Midbrain (tissue), 1 donor: ENCODE results near the gene AMELX.

Source experiments
- DNase-seq: peaks from one replicate; lab custom pipeline; 2025; lab: John Stamatoyannopoulos, UW

AMELX gene

DNA sequence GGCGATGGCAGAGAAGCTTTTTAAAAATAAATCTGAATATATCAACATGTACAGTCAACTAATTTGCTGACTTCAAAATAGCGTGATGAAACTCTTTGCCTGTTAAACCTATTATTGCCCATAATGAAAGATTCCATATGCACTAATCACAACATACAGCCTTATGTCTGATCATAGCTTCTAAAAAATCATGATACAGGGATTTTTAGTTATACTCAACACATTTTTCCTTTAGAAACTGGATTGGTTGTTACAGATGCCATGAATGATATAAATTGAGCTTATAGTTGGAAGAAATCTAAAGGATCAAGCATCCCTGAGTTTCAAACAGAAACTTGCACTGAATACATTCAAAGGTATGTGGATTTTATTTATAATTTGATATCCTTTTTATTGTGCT, at the start of gene AMELX:
Gene AMELX (plus strand): TSS at position 301 of the 400 bp plus-strand sequence. CDS start 1,376 bp downstream, outside the sequence.
- DNase-seq = no peak

DNA sequence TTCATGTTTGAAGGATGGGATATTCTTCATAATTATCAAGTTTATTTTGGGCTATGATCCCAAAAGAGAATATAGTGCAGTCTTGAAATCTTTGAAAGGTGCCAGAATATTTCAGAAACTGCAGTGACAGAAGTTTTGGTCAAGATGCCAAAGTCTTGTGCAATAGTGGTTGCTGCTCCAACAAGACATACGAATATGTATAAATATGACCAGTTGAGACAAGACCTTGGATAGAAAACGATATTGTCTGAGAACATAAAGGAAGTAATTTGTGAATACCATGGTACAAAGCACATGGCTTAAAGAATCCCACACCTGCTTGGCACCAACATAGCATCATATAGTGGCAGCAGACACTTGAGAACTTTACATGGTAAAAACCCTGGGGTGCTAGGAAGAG, 48.6 kb upstream of the AMELX start:
- DNase-seq = no peak

DNA sequence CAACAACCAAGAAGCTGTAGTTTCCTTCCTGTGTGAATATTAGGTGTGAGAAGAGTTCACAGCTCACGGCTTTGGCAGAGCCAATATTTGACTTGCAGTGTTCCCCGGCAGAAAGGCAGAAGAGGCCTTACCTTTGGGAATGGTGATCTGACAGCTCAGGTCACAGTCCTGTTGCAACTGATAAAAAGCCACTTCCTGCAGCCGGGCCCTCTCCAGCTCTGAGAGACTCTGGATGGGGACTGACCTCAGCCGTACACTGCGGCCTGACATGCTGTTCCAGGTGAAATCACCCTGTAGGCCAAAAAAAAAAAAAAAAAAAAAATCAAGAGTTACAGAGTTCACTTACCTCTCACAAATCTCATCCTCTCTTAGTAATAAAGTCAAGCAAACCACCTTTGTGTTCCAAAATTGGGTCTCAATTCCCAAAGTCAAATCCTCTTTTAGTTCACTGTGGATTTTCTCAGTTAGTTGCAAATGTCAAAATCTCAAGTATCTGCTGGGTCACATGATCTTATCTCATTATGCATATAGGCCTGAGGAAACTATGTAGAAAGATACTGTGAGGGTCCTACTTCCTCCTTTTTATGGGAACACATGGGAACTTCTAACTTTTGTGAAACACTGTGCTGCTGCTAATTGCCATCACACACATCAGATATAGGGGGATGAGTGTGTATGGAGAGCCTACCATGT, 38.6 kb upstream of the AMELX start:
- DNase-seq = no peak

DNA sequence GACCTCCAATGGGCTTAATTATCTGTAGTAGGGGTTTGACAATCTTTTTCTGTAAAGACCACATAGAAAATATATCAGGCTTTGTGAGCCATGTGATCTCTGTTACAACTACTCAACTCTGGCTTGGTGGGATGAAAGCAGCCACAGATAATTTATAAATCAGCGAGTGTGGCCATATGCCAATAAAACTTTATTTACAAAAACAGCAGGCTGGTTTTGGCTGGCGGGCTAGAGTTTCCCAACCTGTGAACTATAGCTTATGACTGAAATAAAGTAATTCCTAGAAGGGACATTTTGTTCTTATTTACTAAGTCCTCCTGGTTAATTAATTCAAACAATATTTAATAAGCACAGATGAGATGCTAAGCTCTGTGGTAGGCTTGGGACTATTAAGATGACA, 35.9 kb upstream of the AMELX start:
- no peak for DNase-seq

DNA sequence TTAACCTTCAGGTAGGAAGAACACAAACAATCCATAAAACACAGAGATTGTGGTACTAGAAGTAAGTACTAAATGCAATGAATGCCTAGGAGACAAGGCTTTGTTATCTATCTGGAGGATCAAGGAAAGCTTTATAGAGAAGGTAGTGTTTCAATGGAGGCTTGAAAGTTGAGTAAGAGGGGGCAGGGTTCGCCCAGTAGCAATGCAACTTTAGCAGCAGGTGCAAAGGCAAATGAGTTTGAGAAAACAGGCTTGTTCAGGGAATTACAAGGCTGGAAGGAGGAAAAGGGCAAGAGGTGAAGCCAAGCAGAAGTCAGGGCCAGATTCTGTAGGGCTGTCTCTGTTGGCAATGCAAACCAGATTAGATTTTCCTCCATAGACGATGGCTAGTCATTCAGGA, 35.5 kb upstream of the AMELX start:
- no peak for DNase-seq

DNA sequence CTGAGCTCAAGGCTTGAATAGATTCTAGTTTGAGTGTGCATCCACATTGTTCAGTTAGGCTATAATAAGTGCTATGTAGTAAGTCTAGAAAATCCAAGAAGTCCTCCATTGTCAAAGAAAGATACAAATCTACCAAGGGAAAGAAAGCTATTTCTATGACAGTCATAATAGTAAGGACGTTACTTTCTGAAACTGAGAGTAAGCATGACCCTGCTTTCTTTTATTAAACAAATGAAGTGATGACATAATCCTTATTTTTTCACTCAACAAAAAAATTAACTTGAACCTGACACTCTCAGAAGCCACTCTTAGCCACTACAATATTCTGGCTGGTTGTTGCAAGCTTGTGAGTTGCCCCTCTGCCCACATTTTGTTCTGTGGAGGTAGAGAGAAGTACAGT, 33.8 kb upstream of the AMELX start:
- no peak for DNase-seq

DNA sequence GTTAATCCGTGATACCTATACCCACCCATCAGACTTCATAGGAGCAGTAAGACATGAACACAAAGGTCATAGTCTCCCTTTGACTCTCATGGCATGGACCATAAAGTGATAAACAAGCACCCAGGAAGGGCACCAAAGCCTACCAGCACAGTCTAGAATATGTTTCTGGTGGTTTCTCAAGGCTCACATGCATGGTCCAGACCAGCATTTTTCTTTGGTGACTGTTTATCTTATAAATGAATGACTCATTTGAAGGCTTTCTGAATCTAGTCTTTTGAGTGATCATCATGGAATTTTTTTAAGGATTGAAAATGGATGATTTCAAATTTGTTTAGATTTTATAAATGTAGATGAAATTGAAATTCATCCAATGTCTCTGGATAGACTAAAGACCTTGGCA, 32.0 kb upstream of the AMELX start:
- DNase-seq = no peak

DNA sequence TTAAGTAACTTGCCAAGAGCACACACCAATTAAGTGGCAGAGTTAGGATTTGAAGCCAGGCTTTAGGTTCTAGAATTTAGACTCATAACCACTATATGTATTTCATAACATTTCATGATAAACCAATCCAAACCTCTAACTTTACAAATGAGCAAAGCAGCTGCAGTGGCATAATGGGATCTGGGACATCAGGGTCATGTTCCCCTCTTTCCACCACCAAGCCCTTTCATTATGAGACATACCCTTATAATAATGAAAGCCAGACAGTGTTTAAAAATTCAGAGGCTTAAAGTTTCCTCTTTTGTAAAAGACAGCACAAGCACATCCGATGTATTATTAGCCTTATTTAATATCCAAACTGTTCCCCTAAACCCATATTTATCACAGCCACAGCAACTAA, 28.3 kb upstream of the AMELX start:
- no peak for DNase-seq

DNA sequence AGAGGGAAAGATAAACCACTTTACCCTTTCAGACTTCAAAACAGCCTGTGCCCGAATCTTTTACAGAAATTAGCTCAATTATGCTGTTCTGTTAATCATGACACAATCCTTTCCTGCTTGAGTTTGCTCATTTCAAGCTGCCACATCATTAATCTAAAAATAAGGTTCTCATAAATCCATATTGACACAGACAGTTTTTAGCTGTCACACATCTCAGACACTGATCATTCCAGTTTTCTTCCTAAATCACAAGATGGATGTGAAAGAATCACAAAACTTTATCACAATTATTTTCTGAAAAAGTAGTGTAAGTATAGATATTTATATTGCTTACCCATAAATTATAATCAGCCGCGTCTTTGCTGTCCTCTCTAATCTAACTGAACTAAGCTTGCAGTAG, 27.9 kb upstream of the AMELX start:
- no peak for DNase-seq

DNA sequence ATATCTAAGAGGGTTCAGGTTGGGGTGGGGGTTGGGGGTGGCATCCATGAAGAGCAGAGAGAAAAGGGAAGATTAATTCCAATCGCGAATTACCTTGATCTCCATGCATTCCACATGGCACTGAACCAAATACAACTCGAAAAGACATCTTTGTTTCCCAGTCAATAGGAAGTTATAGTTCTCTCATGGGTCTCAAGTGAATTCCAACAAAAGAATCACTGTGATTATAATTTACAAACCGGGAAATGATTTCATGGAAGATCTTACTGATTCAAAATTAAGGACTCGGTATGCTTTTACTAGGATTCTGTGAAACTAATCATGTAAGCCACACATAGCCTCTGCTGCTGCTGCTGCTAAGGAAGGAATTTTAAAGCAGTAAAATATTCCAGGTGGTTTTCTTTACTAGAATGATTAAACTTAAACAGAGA, 26.6 kb upstream of the AMELX start:
- DNase-seq = no peak

DNA sequence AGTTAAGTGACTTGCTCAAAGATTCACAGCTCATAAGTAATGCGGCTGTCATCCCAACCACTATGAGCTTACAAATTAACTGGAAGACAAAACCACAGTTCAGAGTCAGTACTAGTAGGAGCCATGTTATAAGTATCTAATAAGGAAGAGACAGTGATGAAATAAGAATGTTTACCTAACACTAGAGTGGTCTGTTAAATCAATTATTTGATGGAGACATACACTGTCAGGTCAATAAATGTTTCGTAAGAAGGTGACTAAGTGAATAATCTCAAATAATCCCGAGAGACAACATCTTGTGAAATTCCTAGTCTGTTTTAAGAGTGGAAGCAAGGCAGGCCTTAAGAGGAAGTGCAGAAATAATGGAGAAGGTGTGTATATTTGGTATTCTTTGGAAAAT, 25.8 kb upstream of the AMELX start:
- DNase-seq = no peak

DNA sequence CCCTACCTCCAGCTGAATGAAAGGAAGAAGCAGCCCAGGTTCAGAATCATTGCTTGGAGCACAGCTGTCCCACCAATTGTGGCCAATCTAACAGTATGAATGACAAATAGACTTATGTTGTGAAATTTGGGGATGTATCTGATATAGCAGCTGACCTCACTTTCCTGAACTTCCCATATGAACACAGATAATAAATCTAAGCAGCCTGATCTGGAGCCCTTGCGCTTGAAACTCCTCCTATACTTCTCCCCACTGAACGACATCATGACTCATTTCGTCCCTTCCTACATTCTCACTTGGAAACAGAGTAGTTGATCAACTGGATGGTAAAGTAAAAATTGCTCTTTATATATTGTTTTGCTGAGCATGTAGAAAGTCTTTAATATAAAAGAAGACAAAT, 24.2 kb upstream of the AMELX start:
- DNase-seq = no peak

DNA sequence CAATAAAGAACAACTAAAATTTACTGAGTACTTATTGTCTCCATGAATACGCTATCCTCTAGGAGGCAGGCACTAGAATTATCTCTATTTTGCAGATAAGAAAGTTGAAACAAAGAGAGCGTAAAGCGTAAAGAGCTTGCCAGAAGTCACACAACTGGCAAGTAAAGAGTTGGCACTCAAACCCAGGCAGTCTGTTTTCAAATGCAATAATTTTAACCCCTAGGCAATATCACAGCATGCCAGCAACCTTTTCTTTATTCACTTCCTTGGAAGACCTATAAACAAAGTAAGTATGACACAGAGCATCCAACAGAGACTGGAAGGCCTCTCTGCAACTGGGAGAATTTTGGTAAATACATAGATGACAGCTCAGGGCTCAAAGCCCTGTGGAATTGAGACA, 23.2 kb upstream of the AMELX start:
- DNase-seq = no peak

DNA sequence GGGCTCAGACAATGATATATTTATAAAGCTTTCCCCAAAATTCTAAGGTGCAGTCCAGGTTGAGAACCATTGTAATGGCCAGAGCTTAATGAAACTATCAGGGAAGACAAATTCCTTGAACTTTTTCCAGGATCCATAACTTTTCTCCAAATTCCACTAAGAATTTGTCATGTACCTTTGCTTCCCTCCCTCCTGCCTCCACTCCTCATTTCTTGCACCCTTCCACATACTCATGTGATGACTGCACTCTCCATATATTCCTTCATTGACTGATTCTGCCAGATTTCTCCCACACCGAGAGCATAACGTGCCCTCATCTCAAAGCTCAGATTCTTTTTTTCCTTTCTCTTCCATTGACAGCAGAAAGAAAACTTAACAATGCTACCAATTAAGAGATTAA, 20.9 kb upstream of the AMELX start:
- DNase-seq = no peak

DNA sequence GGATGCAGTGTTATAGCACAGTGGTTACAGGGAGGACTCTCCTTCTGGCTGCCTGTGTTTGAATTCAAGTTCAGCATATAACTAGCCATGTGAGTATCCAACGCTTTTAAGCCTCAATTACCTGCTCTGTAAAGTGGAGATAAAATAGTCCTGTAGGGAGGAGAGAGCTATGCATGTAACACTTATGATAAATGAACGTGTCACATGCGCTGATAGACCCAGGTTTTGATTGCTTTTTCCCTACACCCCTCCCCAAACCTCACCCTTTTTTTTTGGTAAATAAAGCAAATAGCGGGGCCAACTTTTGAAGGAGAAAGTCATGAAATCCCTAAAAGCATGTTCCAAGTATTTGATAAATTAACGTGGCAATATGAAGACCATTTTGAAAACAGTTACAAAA, 20.4 kb upstream of the AMELX start:
- DNase-seq = no peak

DNA sequence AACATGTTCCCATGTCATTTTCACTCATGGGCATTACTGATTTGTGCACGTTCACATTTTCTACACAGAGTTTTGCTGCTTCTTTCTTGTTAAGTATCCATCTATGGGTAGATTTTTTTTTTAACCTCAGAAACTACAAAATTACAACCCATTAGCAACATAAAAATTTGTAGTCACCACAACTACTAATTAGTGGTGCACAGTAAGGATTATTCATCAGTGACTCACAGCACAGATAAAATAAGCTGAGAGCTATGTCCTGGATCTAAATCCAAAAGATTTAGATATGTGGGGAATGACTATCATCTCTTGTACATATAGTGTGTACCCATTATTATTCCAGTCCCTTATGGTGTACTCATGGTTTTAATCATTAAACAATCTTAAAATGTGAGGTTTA, 19.7 kb upstream of the AMELX start:
- no peak for DNase-seq

DNA sequence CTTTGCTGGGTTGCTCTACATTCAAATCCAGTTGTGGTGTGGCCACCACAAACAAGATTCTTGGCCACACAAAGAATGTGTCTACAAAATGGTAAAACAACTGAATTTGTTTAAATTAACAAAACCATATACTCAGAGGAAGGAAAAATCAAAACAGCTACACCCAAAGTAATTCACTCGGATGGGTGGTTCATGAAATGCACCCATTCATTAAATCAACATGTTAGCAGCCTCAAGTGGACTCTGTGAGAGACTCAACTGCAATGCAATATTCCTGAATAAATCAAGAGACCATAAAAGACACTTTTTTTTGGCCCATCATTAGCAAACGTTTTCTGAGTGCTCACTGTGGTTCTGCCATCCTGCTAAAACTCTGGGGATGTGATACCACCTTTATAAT, 11.2 kb upstream of the AMELX start:
- no peak for DNase-seq

DNA sequence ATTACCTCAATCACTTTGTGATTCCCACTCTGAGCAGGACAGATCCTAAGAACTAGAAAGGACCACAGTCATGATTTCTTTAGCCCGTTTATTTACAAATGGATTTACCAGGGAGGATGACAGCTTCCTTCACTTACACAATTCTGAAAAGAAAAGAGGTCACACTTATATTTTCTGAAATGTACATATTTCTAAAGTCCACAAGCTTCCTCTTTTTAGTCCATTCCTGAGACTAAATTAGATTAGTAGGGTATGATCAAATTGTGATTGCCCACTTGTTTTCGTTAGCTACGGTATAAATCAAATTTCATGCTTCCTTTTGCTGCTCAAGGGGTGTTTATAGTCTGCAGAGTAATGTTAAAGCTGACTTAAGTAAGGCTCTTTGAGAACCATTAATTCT, 7.6 kb upstream of the AMELX start:
- no peak for DNase-seq

DNA sequence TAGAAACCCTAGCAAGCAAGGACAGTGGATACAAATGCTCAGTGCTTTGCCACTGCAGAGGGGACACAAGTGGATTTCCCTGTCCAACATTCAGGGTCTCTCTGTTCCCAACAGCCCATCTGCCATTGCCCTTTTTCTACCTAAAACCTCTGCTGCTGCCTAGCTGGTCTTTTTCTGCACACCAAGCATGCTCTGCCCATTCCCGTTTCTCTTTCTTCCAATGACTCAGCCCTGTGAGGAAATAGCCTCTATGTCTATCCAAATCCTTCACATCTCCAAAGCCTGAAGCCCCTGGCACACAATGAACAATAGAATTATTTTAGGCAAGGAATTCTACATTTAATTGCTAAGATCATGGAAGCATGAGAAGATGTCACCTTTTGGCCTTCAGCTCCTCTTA, 5.7 kb upstream of the AMELX start:
- no peak for DNase-seq

DNA sequence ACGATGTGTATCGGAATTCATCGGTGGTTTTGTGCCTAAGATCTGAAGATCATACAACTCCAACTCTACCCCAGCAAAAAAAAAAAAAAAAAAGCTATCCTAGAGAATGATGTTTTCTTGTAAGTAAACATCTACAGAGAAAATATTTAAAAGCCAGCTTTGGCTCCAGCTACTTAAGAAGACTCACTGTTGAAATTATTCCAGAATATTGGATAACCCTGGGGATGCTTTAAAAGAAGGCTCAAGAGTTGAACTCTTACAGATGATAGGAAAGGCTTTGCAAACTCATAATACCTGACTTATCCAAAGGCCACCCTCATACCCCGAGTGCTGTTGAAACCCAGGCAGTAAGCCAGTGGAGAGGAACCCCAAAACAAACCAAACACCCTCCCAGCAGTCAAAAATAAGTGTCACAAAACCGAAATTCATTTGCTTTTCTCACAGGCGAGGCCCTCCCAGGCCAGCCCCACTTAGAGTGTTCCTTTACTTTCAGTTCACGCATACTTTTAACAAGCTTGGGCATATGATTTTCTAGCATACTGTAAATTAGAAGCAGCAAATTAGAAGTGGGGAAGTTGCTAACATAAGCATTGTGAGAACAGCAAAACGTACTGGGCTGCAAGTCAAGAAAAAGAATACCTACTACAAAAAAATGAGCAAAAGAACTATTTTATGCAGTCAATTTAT, 2.7 kb upstream of the AMELX start:
- DNase-seq = no peak

DNA sequence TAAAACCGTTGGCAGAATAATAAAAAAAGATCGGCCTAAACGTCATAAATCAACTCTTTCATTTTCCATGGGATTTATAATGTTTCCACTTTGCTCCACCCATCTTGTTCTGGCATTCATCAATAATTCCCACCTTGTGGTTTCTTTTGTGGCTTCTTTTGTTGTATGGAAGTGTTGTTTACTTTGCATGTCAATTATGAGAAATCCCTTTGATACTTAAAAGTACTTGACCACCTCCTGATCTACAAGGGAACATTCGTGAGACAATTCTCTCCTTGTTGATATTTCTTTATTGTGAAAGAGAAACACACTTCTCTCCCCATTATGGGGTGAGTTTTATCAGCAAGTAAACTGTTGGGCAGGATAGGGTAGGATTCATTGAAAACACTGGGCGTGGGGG, 2.8 kb downstream of the AMELX start:
- no peak for DNase-seq

DNA sequence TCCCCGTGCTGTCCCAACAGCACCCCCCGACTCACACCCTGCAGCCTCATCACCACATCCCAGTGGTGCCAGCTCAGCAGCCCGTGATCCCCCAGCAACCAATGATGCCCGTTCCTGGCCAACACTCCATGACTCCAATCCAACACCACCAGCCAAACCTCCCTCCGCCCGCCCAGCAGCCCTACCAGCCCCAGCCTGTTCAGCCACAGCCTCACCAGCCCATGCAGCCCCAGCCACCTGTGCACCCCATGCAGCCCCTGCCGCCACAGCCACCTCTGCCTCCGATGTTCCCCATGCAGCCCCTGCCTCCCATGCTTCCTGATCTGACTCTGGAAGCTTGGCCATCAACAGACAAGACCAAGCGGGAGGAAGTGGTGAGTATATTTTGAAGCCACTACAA, 5.4 kb downstream of the AMELX start:
- no peak for DNase-seq

DNA sequence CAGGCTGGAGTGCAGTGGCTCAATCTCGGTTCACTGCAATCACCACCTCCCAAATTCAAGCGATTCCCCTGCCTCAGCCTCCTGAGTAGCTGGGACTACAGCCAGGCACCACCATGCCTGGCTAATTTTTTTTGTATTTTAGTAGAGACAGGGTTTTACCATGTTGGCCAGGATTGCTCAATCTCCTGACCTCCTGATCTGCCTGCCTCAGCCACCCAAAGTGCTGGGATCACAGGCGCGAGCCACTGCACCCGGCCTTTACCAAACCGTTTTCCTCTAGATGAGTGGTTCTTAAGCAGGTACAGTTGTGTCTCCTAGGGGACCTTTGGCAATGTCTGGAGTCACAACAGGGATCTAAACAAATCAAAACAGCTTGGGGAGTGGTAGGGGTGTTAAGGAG, 11.6 kb downstream of the AMELX start:
- DNase-seq = no peak

DNA sequence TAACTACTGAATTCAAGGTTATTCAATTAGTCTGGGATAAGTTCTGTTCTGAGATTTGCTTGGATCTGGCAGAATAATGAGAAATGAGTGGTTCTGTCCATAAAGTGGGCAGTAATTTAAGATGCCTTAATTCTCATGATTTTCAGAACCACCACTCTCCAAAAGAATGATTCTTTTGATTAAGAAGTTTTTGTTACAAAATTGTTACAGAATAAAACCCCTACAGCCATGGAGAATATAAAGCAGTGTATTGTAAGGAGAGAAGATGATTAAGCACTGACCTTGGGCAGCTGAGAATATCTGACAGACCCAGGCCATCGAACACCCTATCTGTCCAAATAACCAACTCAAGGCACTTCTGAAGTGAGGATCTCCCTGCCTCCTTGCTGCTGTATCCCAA, 12.4 kb downstream of the AMELX start:
- no peak for DNase-seq
